Stomach (tissue), 9 donors: ENCODE data around the gene SIM1. TPM values are rescaled to one million over a fixed set of nuclear protein-coding genes. Genes with fewer than 3 reads are reported as not detected.

ENCODE experiments used
- DNase-seq, 2 donors: peaks; one replicate each; pipeline versions ENCODE4 v3.0.0 to v3.0.0-alpha.2; 2013 to 2019
- H3K27ac ChIP-seq, 5 donors: fragments of 200-600 bp in 4 of 5; sonication (generic) in 4 of 5; one replicate each; pipeline ENCODE4 v1.5.1; 2013 to 2019; ENCODE audit warnings: mild to moderate bottlenecking in 1 of 5, moderate library complexity in 1 of 5
- H3K27me3 ChIP-seq, 3 donors: fragments of 200-600 bp; sonication (generic); one replicate each; pipeline ENCODE4 v1.5.1; 2017 to 2019; ENCODE audit warnings: mixed run types in 1 of 3
- H3K36me3 ChIP-seq, 4 donors: fragments of 200-600 bp; sonication (generic); 1 replicate in 3 of 4; 2 replicates in 1 of 4; pipeline ENCODE4 v1.5.1; 2016 to 2019
- H3K4me1 ChIP-seq, 4 donors: fragments of 200-600 bp; sonication (generic); one replicate each; pipeline ENCODE4 v1.5.1; 2016 to 2019
- H3K4me3 ChIP-seq, 4 donors: fragments of 200-600 bp; sonication (generic) in 3 of 4; one replicate each; pipeline ENCODE4 v1.5.1; 2016 to 2019; ENCODE audit warnings: mild to moderate bottlenecking in 1 of 4
- H3K9me3 ChIP-seq, 4 donors: fragments of 200-600 bp; sonication (generic); one replicate each; pipeline ENCODE4 v1.5.1; 2016 to 2019
- CTCF ChIP-seq, 7 experiments: fragments of 450-650 bp in 4 of 7; fragments of 200-600 bp in 3 of 7; sonication (generic) in 3 of 7; IDR thresholded peaks; one replicate each; pipeline ENCODE4 v1.5.1; 2016 to 2019; ENCODE audit warnings: antibody characterized with exemption in 7 of 7, control low read depth in 2 of 7, mild to moderate bottlenecking in 1 of 7
- EP300 ChIP-seq: sonication (generic); formaldehyde crosslinking; IDR thresholded peaks from one replicate; pipeline ENCODE4 v1.6.1; 2017; ENCODE audit warnings: antibody characterized with exemption
- POLR2A ChIP-seq, 4 donors: fragments of 450-650 bp; IDR thresholded peaks; one replicate each; pipeline ENCODE4 v1.6.1; 2016; ENCODE audit warnings: antibody characterized with exemption in 4 of 4, control low read depth in 2 of 4, mild to moderate bottlenecking in 1 of 4, moderate library complexity in 1 of 4
- POLR2AphosphoS5 ChIP-seq, 3 donors: sonication (generic); formaldehyde crosslinking; IDR thresholded peaks; one replicate each; pipeline ENCODE4 v1.6.1; 2016; ENCODE audit warnings: antibody characterized with exemption in 3 of 3
- WGBS, 5 donors: extraction: QIAGEN DNeasy Blood & Tissue Kit in 3 of 5; methylation state at CpG; one replicate each; pipeline versions ENCODE4 v1.1.5 to v1.1.7; 2013 to 2018; 5-methylcytosine and 5-hydroxymethylcytosine counted together
- intact Hi-C: fragments of 100-400 bp; cut with DNase I; formaldehyde crosslinking; loops from one replicate; pipeline ENCODE4 v1.15.1; 2023; ENCODE audit warnings: low total_unique reads
- polyA plus RNA-seq, 3 donors: library from polyadenylated mRNA; stranded (reverse); fragments of 200-250 nt; gene quantifications; one replicate each; pipeline ENCODE4 v1.2.3, GENCODE V29; 2013
- total RNA-seq, 5 donors: library from RNA; depleted of rRNA; stranded (reverse); fragments of >200 nt; gene quantifications; one replicate each; pipeline versions ENCODE4 v1.1.0 to v1.2.3, GENCODE V29; 2014 to 2016
- donor health status: healthy with polysubstance abuse.
- donor health status: Bipolar disorder and iron deficiency.
- donor health status: healthy.

Gene SIM1
- total and polyA plus RNA-seq, 8 donors: 0.43 TPM; not detected in 7

GRCh38 chr6:100466410-100467128 lies 1.8 kb upstream of the SIM1 start:
- no peak overlapping the region for H3K27ac ChIP-seq
- H3K27me3 ChIP-seq: peaks cover 42 to 100% (median 93%) of the 10 kb centered on the region in 3 donors
- intact Hi-C loops: no loop called here
- peak in 1 of 2 donors; percentile 46 for DNase-seq
- peaks cover 11 to 38% (median 20%) of the 10 kb centered on the region in 4 donors for H3K4me1 ChIP-seq
- no peaks in the 10 kb centered on the region for H3K36me3 ChIP-seq
- H3K4me3 ChIP-seq: no peak overlapping the region
- TF ChIP-seq EP300 (no peak), POLR2AphosphoS5 (IDR thresholded peaks at IDR 0.05) (no peak)
- peaks cover 0 to 46% (median 10%) of the 10 kb centered on the region in 4 donors for H3K9me3 ChIP-seq
- WGBS, 5 donors: 8 to 14% (median 10%) methylated on average over 15 to 21 of the region's 21 CpGs

GRCh38 chr6:100465701-100466409 lies 1.1 kb upstream of the SIM1 start:
- peak in 1 of 2 donors; percentile 24 for DNase-seq
- 14 to 17% (median 15%) methylated on average over 20 of the region's 20 CpGs for WGBS, 5 donors
- Histone ChIP-seq H3K4me1 (peaks cover 11 to 45% (median 23%) of the 10 kb centered on the region in 4 donors), H3K27me3 (peaks cover 48 to 100% (median 98%) of the 10 kb centered on the region in 3 donors), H3K27ac (no peak overlapping the region), H3K9me3 (peaks cover 0 to 46% (median 10%) of the 10 kb centered on the region in 4 donors), H3K4me3 (no peak overlapping the region), H3K36me3 (no peaks in the 10 kb centered on the region)
- intact Hi-C loops: no loop called here
- TF ChIP-seq POLR2A (IDR thresholded peaks at IDR 0.05) (no peak), CTCF (IDR thresholded peaks at IDR 0.05) (no peak), POLR2AphosphoS5 (IDR thresholded peaks at IDR 0.05) (no peak), EP300 (no peak)

GRCh38 chr6:100464162-100464851 lies 414 bp downstream of the SIM1 start:
- WGBS, 5 donors: 8 to 17% (median 10%) methylated on average over 12 to 46 of the region's 46 CpGs
- no peaks in the 10 kb centered on the region for H3K36me3 ChIP-seq
- peaks cover 11 to 45% (median 24%) of the 10 kb centered on the region in 4 donors for H3K4me1 ChIP-seq
- H3K9me3 ChIP-seq: peaks cover 0 to 45% (median 10%) of the 10 kb centered on the region in 4 donors
- H3K4me3 ChIP-seq: peak overlapping the region in 2 of 4 donors; percentile 34 to 45
- peaks cover 48 to 100% (median 97%) of the 10 kb centered on the region in 3 donors for H3K27me3 ChIP-seq
- peak in 1 of 2 donors; percentile 41 for DNase-seq
- no peak overlapping the region for H3K27ac ChIP-seq
- TF ChIP-seq EP300 (no peak), CTCF (IDR thresholded peaks at IDR 0.05) (no peak), POLR2A (IDR thresholded peaks at IDR 0.05) (no peak), POLR2AphosphoS5 (IDR thresholded peaks at IDR 0.05) (no peak)
- intact Hi-C loops: no loop called here

DNA sequence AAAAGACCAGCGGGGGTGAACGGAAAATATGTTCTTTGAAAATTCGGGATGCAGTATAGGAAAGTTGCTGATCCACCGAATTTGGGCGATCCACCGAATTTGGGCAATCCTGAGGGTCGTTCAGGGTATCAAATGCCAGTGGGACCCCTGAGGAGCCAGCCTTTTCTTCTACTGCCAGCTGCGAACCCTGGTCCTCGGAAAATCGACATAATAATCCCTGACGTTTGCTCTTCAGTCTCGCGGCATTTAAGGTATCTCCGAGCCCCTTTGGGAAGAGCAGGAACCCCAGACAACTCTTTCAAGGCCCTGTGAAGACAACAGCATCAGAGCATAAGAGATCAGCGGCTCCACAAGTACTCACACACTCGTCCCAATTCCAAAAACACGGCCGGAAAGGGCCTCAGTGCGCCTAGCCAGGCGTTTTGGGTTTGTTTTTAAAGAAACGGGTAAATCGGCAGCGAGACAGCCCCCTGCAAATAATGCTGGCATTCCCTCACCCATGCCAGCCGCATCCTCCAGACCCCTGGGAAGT lies 1.0 kb downstream of the SIM1 start:
- intact Hi-C loops: no loop called here
- DNase-seq: peak in 1 of 2 donors; percentile 11
- TF ChIP-seq POLR2A (IDR thresholded peaks at IDR 0.05) (no peak), CTCF (IDR thresholded peaks at IDR 0.05) (no peak), POLR2AphosphoS5 (IDR thresholded peaks at IDR 0.05) (no peak), EP300 (no peak)
- Histone ChIP-seq H3K27me3 (peaks cover 45 to 100% (median 97%) of the 10 kb centered on the region in 3 donors), H3K4me1 (peaks cover 11 to 40% (median 25%) of the 10 kb centered on the region in 4 donors), H3K9me3 (peaks cover 0 to 41% (median 10%) of the 10 kb centered on the region in 4 donors), H3K36me3 (no peaks in the 10 kb centered on the region), H3K27ac (no peak overlapping the region), H3K4me3 (no peak overlapping the region)
- WGBS, 5 donors: 8 to 15% (median 10%) methylated on average over 24 of the region's 24 CpGs
